ENCODE measurements around the gene C11orf21.

The C11orf21 gene

DNA sequence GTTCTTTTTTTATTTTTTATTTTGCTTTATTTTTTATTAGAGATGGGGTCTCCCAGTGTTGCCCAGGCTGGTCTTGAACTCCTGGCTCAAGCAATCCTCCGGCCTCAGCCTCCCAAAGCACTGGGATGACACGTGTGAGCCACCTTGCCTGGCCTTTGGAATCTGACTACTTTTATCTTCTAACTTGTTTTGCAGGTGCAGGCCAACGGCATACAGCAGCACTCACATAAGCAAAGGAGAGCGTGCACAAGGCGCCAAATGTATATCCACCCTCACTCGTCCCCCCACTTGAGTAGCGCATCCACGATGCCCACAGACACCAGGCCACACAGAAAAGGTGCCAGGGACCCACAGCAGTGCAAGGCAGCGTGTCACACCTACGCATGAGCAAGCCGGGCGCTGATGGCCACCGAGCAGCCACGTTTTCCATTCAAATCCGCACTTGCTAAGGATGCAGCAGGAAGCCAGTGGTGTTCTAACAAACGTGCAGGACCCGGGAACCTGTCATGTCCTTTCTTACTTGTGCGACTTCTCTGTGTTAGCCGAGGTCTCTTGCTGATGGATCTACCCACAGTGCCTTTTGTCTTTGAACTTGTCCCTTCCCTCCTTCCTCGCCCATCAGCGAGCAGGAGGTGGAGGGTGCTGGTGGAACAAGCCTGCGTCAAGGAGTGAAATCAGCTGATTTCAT is 37.2 kb downstream of the C11orf21 start:
- in situ Hi-C loops (cut with MboI; ENCODE audit: low sequenced_read_pairs, unreplicated experiment) = no loop called here
- DNase-seq (ENCODE audit: low spot score) = no peak
- TF ChIP-seq, protein P1, sequence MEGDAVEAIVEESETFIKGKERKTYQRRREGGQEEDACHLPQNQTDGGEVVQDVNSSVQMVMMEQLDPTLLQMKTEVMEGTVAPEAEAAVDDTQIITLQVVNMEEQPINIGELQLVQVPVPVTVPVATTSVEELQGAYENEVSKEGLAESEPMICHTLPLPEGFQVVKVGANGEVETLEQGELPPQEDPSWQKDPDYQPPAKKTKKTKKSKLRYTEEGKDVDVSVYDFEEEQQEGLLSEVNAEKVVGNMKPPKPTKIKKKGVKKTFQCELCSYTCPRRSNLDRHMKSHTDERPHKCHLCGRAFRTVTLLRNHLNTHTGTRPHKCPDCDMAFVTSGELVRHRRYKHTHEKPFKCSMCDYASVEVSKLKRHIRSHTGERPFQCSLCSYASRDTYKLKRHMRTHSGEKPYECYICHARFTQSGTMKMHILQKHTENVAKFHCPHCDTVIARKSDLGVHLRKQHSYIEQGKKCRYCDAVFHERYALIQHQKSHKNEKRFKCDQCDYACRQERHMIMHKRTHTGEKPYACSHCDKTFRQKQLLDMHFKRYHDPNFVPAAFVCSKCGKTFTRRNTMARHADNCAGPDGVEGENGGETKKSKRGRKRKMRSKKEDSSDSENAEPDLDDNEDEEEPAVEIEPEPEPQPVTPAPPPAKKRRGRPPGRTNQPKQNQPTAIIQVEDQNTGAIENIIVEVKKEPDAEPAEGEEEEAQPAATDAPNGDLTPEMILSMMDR (IDR thresholded peaks at IDR 0.05; ENCODE audit: borderline replicate concordance, control extremely low read depth, extremely low read depth, insufficient read depth, missing control alignments) = no peak

DNA sequence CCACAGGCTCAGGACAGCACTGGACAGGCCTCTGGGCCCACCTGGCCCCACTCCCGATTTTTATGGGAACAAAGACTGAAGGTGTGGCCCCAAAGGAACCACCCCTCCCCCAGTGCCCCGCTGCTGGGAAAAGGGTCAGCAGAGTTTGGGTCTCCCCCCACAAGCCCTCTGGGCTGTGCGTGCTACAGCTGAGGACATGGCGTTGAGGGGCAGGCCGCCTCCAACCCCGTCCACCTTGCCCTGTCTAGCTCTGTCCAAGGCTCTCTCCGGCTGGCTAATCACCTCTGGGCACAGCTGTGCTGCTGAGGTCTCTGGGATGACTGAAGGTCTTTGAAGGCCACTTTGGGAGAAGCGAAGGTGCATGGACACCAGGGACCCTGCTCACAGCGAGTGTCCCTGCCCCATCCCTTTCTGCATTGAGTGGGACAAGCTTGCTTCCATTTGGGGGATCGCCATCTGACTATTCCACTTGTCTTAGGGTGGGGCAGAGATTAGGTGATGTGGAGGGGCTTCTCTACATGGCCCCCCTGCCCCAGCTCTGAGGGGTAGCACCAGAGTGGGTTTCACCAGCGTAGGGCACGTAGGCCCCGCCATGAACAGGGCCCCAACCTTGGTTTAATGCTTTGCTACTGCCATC is 37.9 kb downstream of the C11orf21 start:
- no peak for DNase-seq (ENCODE audit: low spot score)
- in situ Hi-C loops (cut with MboI; ENCODE audit: low sequenced_read_pairs, unreplicated experiment) = no loop called here
- TF ChIP-seq, protein P1 (IDR thresholded peaks at IDR 0.05; ENCODE audit: borderline replicate concordance, control extremely low read depth, extremely low read depth, insufficient read depth, missing control alignments) = no peak

DNA sequence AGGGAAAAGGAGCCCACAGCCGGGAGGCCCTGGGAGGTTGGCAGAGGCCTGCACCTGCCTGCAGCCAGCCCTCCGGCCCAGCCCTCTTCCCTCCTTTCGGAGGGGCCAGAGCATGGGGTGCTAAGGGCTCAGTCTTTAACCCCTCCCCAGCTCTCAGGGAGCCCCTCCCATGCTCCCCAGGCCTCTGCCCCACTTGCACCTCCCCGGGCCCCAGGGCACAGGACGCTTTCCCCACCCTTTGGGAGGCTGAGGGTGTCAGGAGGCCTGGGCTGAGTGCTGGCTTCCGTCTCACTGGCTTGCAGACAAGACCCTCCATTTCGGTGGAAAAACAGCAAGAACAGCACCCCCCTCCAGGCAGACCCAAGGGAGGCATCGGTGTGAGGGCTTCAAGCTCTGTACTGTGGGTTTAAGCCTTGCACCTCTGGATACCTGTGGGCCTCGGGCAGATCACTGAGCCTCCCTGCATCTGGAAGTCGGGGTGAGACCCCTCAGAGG is 38.6 kb downstream of the C11orf21 start:
- no peak for DNase-seq (ENCODE audit: low spot score)
- TF ChIP-seq, protein P1 (IDR thresholded peaks at IDR 0.05; ENCODE audit: borderline replicate concordance, control extremely low read depth, extremely low read depth, insufficient read depth, missing control alignments) = no peak
- in situ Hi-C loops (cut with MboI; ENCODE audit: low sequenced_read_pairs, unreplicated experiment) = no loop called here

DNA sequence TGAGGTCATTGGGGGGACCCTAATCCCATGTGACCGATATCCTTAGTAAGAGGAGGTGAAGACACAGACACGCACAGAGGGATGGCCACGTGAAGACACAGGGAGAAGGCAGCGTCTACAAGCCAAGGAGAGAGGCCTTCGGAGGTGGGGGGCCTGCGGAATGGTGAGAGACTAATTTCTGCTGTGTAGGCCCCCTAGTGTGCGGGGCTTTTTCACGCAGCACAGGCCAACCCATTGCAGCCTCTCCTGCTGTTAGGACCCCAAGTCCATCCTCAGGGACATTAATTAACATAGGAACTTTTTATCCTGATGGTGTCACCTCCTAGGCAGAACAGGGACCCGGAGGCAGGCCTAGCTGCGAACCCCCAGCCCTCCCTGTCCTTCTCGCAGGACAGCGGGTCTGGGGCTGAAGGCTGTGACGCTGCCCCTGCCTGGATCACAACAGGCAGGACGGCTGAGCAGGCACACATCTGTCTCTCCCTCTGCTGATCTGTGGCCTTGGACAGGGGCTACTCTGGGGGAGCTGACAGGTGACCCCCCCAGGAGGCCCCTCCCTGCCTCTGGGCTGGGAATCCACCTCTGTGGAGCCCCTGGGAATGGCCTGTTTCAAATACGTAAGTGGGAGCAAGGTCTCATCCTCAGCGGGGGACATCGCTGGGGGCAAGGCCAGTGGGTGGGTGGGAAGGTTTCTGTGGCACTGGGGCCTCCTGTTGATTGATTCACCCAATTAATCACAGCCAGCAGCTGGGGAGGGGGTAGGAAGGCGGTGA is 39.2 kb downstream of the C11orf21 start:
- in situ Hi-C loops (cut with MboI; ENCODE audit: low sequenced_read_pairs, unreplicated experiment) = no loop called here
- DNase-seq (ENCODE audit: low spot score) = no peak
- TF ChIP-seq, protein P1 (IDR thresholded peaks at IDR 0.05; ENCODE audit: borderline replicate concordance, control extremely low read depth, extremely low read depth, insufficient read depth, missing control alignments) = no peak

GRCh38 chr11:2261436-2262230 is 40.1 kb downstream of the C11orf21 start:
- in situ Hi-C loops (cut with MboI; ENCODE audit: low sequenced_read_pairs, unreplicated experiment) = no loop called here
- TF ChIP-seq, protein P1 (IDR thresholded peaks at IDR 0.05; ENCODE audit: borderline replicate concordance, control extremely low read depth, extremely low read depth, insufficient read depth, missing control alignments) = no peak
- no peak for DNase-seq (ENCODE audit: low spot score)
